Fibroblast of skin of left quadriceps (primary cell): ENCODE results near the gene CACNA1A.
"Not testable (repeated sequence)": the region's sequence is repeated elsewhere in the genome, so short reads cannot be mapped to it uniquely, and the experiment has no call there.

Source experiments
- DNase-seq, 2 experiments: peaks; one replicate each; pipeline ENCODE4 v3.0.0-alpha.2; 2013; ENCODE audit warnings: low read depth in 2 of 2

CACNA1A gene

GRCh38 chr19:13363954-13364353 lies 142.3 kb downstream of the CACNA1A start:
- DNase-seq: no peak

DNA sequence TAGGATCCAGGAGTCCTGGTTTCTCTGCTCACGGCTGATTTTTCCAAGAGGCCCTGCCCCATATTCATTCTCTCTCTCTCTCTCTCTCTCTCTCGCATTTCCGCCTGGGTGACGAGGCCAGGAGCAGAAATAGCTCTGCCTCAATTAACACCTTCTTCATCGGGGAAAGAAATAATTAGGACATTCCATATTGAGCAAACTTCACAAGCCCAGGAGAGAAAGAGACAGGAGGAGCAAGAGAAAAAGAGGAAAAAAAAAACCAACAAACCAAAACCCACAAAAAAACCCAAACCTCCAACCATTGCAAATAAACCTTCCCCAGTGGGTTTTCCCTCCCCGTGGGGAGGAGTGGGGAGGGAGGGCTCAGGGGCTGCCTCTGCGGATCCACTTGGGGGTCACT lies 143.0 kb downstream of the CACNA1A start:
- DNase-seq: no peak

DNA sequence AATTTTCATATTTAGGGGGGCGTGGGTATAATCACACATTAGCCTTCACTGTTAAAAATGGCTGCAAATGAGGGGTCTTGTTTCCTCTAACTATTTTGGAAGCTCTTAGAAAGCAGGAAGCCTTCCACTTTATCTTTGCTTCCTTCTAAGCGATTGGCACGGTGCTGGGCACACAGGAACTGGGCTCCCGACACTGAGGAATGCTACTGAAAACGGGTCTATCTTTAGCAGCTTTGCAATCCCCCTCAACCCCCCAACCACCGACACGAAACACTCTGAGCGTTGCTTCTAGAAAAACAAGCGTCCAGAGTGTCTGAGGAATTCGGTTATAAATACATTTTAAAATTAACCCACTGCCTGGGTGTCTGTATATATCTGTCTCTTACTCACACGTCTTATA lies 143.6 kb downstream of the CACNA1A start:
- no peak for DNase-seq

GRCh38 chr19:13361726-13362125 lies 144.6 kb downstream of the CACNA1A start:
- DNase-seq: not testable (repeated sequence)

GRCh38 chr19:13356686-13357280 lies 149.5 kb downstream of the CACNA1A start:
- no peak for DNase-seq

- DNase-seq: no peak
Measured at GRCh38 chr19:13356185-13356584, 150.1 kb downstream of the CACNA1A start.

- DNase-seq: no peak
Measured at GRCh38 chr19:13355356-13355755, 150.9 kb downstream of the CACNA1A start.

- no peak for DNase-seq
Measured at GRCh38 chr19:13353625-13354024, 152.7 kb downstream of the CACNA1A start.

DNA sequence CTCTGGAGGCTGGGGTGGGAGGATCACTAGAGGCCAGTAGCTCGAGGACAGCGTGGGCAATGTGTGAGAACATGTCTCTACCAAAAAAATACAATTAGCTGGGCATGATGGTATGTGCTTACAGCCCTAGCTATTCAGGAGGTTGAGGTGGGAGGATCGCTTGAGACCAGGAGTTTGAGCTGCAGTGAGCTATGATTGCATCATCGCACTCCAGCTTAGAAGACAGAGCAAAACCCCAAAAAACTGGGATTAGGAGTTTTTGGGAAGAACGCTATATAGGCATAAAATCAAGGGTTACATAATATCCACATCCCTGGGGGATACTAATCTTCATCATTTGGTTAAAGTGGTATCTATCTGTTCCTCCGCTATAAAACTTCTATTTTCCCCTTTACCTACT lies 155.5 kb downstream of the CACNA1A start:
- no peak for DNase-seq

DNA sequence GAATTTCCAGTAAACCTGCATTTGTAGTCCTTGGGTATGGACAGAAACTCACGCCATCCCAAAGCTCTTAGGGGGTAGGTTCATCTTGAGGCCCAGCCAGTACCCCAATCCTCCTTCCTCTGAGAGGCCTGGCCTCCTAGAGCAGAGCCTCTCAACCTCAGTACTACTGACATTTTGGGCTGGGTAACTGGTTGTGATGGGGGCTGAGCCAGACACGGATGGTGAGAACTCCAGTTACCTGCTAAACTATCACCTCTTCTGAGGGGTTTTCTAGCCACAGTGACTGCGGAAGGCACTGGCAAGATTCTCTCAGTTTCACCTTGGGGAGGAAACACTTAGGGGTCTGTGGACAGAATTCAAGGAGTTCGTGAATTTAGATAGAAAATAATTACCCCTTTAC lies 156.2 kb downstream of the CACNA1A start:
- DNase-seq: no peak

- DNase-seq: no peak
Measured at GRCh38 chr19:13347367-13347766, 158.9 kb downstream of the CACNA1A start.

GRCh38 chr19:13343514-13343913 lies 162.8 kb downstream of the CACNA1A start:
- DNase-seq: no peak

GRCh38 chr19:13342672-13343071 lies 163.6 kb downstream of the CACNA1A start:
- DNase-seq: no peak

DNA sequence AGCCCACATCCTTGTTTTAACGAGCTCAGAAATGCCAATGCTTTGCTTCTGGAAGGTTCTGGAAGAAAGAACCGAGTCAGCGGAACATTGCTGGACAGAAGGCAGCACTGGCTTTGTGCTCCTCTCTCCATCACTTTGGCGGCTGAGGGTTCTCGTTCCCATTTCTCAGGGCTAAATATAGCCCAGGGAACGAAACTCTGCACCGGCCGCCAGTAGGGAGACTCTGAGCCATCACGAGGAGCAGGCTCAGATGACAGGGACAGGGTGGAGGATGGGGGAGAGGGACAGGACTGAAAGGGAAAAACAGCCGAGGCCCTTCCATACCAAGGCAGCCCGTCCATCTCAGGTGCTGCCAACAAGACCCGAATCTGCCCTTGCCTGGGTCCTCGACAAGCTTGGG lies 166.4 kb downstream of the CACNA1A start:
- no peak for DNase-seq

GRCh38 chr19:13337181-13337580 lies 169.1 kb downstream of the CACNA1A start:
- DNase-seq: no peak

DNA sequence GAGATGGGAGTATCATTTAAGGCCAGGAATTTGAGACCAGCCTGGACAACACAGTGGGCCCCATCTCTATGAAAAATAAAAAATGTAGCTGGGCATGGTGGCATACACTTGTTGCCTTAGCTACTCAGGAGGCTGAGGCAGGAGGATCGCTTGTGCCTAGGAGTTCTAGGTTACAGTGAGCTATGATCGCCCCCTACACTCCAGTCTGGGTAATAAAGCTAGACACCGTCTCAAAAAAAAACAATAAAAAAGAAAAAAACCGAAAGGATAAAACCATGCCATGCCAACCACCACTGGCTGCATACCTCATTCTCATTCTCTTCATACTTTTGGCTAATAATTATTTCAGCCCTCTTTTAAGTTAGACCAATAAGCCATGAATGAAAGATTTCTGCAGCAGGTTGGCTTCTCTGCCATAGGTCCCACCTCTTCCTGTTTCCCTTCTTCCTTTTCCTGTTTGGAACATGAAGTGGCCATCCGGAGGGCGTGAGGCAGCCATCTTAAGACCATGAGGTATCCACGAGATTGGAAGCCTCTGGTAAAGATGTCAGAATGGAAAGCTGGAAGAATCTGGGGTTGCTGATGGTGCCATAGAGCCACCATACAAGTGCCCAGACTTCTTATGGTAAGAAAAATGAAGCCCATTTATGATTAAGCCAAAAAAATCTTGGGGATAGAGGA lies 171.3 kb downstream of the CACNA1A start:
- DNase-seq: no peak

DNA sequence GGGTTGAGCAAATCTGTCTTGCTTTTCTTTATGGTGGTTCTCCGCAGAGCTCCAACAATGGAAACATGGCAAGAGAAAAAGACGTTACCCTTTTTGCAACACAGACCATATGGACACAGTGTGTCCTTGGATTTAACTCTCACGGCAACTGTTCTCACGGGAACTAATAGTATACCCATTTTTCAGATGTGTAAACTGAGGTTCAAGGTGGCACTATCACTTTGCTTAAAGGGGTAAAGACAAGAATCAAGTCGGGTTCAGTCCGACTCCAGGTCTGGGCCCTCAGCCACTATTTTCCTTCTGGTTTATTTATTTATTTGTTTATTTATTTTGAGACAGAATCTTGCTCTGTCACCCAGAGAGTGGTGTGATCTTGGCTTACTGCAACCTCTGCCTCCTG lies 176.0 kb downstream of the CACNA1A start:
- DNase-seq: no peak

- no peak for DNase-seq
Measured at GRCh38 chr19:13329766-13330165, 176.5 kb downstream of the CACNA1A start.

- DNase-seq: no peak
Measured at GRCh38 chr19:13328241-13328640, 178.0 kb downstream of the CACNA1A start.

GRCh38 chr19:13319526-13319925 lies 186.8 kb downstream of the CACNA1A start:
- no peak for DNase-seq

GRCh38 chr19:13318190-13318589 lies 188.1 kb downstream of the CACNA1A start:
- DNase-seq: no peak

DNA sequence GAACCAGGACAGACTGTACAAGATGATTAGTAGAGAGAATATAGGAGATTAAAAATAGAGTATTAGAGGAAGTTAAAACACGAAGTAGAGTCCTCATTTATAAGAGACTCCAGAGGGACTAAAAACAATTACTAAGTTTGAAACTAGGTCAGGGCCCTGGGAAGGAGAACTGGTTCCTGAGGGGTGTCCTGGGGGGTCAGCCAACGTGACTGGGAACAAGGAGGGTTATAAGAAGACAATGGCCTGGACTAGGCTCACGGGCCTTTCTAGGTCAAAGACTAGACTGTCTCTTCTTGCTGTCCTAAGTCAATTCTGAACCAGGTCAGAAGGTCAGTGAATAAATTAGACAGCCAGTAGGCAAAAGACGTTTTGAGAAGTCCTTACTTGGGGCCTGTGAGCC lies 190.8 kb downstream of the CACNA1A start:
- no peak for DNase-seq

GRCh38 chr19:13314761-13315160 lies 191.5 kb downstream of the CACNA1A start:
- DNase-seq: no peak

GRCh38 chr19:13313875-13314274 lies 192.4 kb downstream of the CACNA1A start:
- DNase-seq: no peak
